ENCODE results near the gene ELK4.

Gene ELK4

GRCh38 chr1:205626216-205626615 lies 5.6 kb downstream of the ELK4 start:
- TF ChIP-seq YY1 (IDR thresholded peaks at IDR 0.05; ENCODE audit: low read depth): no peak
- TF ChIP-seq TEAD4 (IDR thresholded peaks at IDR 0.05): no peak
- TF ChIP-seq, protein P1, sequence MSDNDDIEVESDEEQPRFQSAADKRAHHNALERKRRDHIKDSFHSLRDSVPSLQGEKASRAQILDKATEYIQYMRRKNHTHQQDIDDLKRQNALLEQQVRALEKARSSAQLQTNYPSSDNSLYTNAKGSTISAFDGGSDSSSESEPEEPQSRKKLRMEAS (IDR thresholded peaks at IDR 0.05): no peak
- TF ChIP-seq RAD21 (IDR thresholded peaks at IDR 0.05; ENCODE audit: low read depth): no peak
- no peak for TF ChIP-seq TCF12 (IDR thresholded peaks at IDR 0.05; ENCODE audit: low read depth)
- TF ChIP-seq TAF1 (IDR thresholded peaks at IDR 0.05; ENCODE audit: low read depth): no peak
- no peak for TF ChIP-seq EP300 (IDR thresholded peaks at IDR 0.05; ENCODE audit: borderline replicate concordance)
- TF ChIP-seq ZBTB7A (IDR thresholded peaks at IDR 0.05; ENCODE audit: low read depth): no peak
- no peak for TF ChIP-seq FOXM1 (IDR thresholded peaks at IDR 0.05; ENCODE audit: borderline replicate concordance, low read depth)
- TF ChIP-seq CREB1 (IDR thresholded peaks at IDR 0.05; ENCODE audit: low read depth): no peak
- TF ChIP-seq, protein P2, sequence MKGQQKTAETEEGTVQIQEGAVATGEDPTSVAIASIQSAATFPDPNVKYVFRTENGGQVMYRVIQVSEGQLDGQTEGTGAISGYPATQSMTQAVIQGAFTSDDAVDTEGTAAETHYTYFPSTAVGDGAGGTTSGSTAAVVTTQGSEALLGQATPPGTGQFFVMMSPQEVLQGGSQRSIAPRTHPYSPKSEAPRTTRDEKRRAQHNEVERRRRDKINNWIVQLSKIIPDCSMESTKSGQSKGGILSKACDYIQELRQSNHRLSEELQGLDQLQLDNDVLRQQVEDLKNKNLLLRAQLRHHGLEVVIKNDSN (IDR thresholded peaks at IDR 0.05): no peak
- TF ChIP-seq NFIC (IDR thresholded peaks at IDR 0.05): no peak
- TF ChIP-seq CEBPB (IDR thresholded peaks at IDR 0.05): no peak
- TF ChIP-seq, protein P3, sequence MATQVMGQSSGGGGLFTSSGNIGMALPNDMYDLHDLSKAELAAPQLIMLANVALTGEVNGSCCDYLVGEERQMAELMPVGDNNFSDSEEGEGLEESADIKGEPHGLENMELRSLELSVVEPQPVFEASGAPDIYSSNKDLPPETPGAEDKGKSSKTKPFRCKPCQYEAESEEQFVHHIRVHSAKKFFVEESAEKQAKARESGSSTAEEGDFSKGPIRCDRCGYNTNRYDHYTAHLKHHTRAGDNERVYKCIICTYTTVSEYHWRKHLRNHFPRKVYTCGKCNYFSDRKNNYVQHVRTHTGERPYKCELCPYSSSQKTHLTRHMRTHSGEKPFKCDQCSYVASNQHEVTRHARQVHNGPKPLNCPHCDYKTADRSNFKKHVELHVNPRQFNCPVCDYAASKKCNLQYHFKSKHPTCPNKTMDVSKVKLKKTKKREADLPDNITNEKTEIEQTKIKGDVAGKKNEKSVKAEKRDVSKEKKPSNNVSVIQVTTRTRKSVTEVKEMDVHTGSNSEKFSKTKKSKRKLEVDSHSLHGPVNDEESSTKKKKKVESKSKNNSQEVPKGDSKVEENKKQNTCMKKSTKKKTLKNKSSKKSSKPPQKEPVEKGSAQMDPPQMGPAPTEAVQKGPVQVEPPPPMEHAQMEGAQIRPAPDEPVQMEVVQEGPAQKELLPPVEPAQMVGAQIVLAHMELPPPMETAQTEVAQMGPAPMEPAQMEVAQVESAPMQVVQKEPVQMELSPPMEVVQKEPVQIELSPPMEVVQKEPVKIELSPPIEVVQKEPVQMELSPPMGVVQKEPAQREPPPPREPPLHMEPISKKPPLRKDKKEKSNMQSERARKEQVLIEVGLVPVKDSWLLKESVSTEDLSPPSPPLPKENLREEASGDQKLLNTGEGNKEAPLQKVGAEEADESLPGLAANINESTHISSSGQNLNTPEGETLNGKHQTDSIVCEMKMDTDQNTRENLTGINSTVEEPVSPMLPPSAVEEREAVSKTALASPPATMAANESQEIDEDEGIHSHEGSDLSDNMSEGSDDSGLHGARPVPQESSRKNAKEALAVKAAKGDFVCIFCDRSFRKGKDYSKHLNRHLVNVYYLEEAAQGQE (IDR thresholded peaks at IDR 0.05; ENCODE audit: low read depth): no peak
- TF ChIP-seq EGR1 (IDR thresholded peaks at IDR 0.05): no peak

GRCh38 chr1:205623646-205624045 lies 8.2 kb downstream of the ELK4 start:
- TF ChIP-seq EP300 (IDR thresholded peaks at IDR 0.05; ENCODE audit: borderline replicate concordance): no peak

- TF ChIP-seq TCF12 (IDR thresholded peaks at IDR 0.05; ENCODE audit: low read depth) (no peak), YY1 (IDR thresholded peaks at IDR 0.05; ENCODE audit: low read depth) (no peak)
Observed at GRCh38 chr1:205620269-205620668, 11.5 kb downstream of the ELK4 start.

DNA sequence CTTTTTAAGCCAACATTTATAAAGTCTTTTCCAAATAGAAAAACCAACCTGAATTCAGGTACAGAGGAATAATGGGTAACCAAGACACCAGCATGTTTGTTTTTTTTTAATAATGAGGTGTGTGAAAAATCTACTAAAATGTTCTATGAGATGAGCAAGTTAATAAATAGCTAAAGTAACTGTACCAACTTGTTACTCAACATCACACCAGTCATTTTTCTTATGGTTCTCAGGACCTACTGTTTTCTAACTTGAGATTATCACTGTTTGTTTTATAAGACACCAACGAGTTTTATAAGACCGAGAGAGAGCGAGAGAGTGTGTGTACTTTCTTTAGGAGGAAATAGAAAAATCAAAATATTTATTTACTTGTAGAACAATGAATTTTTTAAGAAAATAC lies 12.4 kb downstream of the ELK4 start:
- TF ChIP-seq TCF12 (IDR thresholded peaks at IDR 0.05; ENCODE audit: low read depth): no peak
- no peak for TF ChIP-seq EP300 (IDR thresholded peaks at IDR 0.05; ENCODE audit: borderline replicate concordance)
- no peak for TF ChIP-seq FOXM1 (IDR thresholded peaks at IDR 0.05; ENCODE audit: borderline replicate concordance, low read depth)
- TF ChIP-seq, protein P2 (IDR thresholded peaks at IDR 0.05): no peak
- TF ChIP-seq CEBPB (IDR thresholded peaks at IDR 0.05): no peak
- no peak for TF ChIP-seq EGR1 (IDR thresholded peaks at IDR 0.05)
- no peak for TF ChIP-seq CREB1 (IDR thresholded peaks at IDR 0.05; ENCODE audit: low read depth)
- TF ChIP-seq ZBTB7A (IDR thresholded peaks at IDR 0.05; ENCODE audit: low read depth): no peak
- TF ChIP-seq TEAD4 (IDR thresholded peaks at IDR 0.05): no peak
- TF ChIP-seq, protein P1 (IDR thresholded peaks at IDR 0.05): no peak
- TF ChIP-seq, protein P3 (IDR thresholded peaks at IDR 0.05; ENCODE audit: low read depth): no peak
- no peak for TF ChIP-seq NFIC (IDR thresholded peaks at IDR 0.05)
- no peak for TF ChIP-seq TAF1 (IDR thresholded peaks at IDR 0.05; ENCODE audit: low read depth)
- TF ChIP-seq YY1 (IDR thresholded peaks at IDR 0.05; ENCODE audit: low read depth): no peak
- no peak for TF ChIP-seq RAD21 (IDR thresholded peaks at IDR 0.05; ENCODE audit: low read depth)

DNA sequence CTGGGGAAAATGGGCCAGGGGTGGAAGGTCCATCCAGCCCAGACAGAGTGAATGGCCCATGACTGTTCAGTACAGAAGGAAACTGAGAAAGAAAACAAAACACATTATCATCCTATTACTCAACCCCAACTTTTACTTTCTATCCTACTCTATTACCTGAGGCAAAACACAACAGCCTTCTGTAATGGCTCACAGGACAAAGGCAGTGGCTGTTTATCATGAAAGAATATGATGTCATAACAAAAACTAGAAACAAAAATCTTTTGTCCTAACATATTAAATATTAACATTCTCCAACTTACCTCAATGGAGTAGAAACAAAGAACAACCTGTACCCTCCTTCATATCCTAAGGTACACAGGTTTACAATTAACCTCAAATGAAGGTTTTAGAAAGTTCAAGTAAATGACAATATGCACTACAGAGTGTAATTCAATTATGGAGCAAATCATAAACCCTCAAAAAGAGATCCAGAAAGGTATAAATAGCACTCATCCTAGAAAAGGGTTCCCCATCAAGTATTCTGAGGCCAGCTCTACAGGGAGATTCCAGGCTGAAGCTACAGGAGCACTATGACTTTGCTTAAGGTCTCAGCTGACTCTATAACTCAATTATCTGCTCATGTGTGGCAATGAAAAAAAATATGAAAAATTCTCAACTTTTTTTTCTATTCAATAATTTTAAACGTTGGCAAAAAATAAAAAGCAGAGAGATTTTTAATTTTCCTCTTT lies 15.1 kb downstream of the ELK4 start:
- TF ChIP-seq ZBTB7A (IDR thresholded peaks at IDR 0.05; ENCODE audit: low read depth) (no peak), YY1 (IDR thresholded peaks at IDR 0.05; ENCODE audit: low read depth) (no peak), TAF1 (IDR thresholded peaks at IDR 0.05; ENCODE audit: low read depth) (no peak), EGR1 (IDR thresholded peaks at IDR 0.05) (no peak), CEBPB (IDR thresholded peaks at IDR 0.05) (no peak), FOXM1 (IDR thresholded peaks at IDR 0.05; ENCODE audit: borderline replicate concordance, low read depth) (no peak), RAD21 (IDR thresholded peaks at IDR 0.05; ENCODE audit: low read depth) (no peak), TEAD4 (IDR thresholded peaks at IDR 0.05) (no peak), EP300 (IDR thresholded peaks at IDR 0.05; ENCODE audit: borderline replicate concordance) (no peak), TCF12 (IDR thresholded peaks at IDR 0.05; ENCODE audit: low read depth) (no peak), CREB1 (IDR thresholded peaks at IDR 0.05; ENCODE audit: low read depth) (no peak), NFIC (IDR thresholded peaks at IDR 0.05) (no peak)
- TF ChIP-seq, protein P1 (IDR thresholded peaks at IDR 0.05): no peak
- TF ChIP-seq, protein P3 (IDR thresholded peaks at IDR 0.05; ENCODE audit: low read depth): no peak
- TF ChIP-seq, protein P2 (IDR thresholded peaks at IDR 0.05): no peak

All from Ishikawa (cell line).